Activated effector memory CD4-positive, alpha-beta T cell treated with anti-CD3 and anti-CD28 coated beads, Interleukin-2, amount 50 U/mL, for 16 hours (primary cell): ENCODE measurements around the gene ROCK2.

Experiments used
- DNase-seq: peaks from one replicate; pipeline ENCODE4 v3.0.0-alpha.2; 2020

ROCK2 gene

GRCh38 chr2:11366326-11366741 lies 21.9 kb upstream of the ROCK2 start:
- DNase-seq = no peak

- no peak for DNase-seq
Measured at GRCh38 chr2:11365096-11365879, 20.9 kb upstream of the ROCK2 start.

GRCh38 chr2:11364565-11364887 lies 20.1 kb upstream of the ROCK2 start:
- DNase-seq = no peak

GRCh38 chr2:11363868-11364564 lies 19.6 kb upstream of the ROCK2 start:
- DNase-seq = no peak

GRCh38 chr2:11359865-11360264 lies 15.4 kb upstream of the ROCK2 start:
- DNase-seq = no peak

- DNase-seq = no peak
Measured at GRCh38 chr2:11357428-11357972, 13.1 kb upstream of the ROCK2 start.

- DNase-seq = no peak
Measured at GRCh38 chr2:11356764-11357163, 12.3 kb upstream of the ROCK2 start.

- no peak for DNase-seq
Measured at GRCh38 chr2:11355194-11356053, 11.0 kb upstream of the ROCK2 start.

GRCh38 chr2:11354363-11355154 lies 10.1 kb upstream of the ROCK2 start:
- no peak for DNase-seq

- no peak for DNase-seq
Measured at GRCh38 chr2:11352781-11353537, 8.5 kb upstream of the ROCK2 start.

GRCh38 chr2:11348209-11348749 lies 3.8 kb upstream of the ROCK2 start:
- DNase-seq = no peak

- DNase-seq = no peak
Measured at GRCh38 chr2:11347403-11347959, 3.0 kb upstream of the ROCK2 start.

GRCh38 chr2:11346023-11346482 lies 1.6 kb upstream of the ROCK2 start:
- no peak for DNase-seq

GRCh38 chr2:11344956-11345677 lies 681 bp upstream of the ROCK2 start:
- DNase-seq = no peak

- peak; percentile 74 for DNase-seq
Measured at GRCh38 chr2:11343650-11344341, 640 bp downstream of the ROCK2 start.

- no peak for DNase-seq
Measured at GRCh38 chr2:11343368-11343649, 1.1 kb downstream of the ROCK2 start.

GRCh38 chr2:11342551-11343367 lies 1.7 kb downstream of the ROCK2 start:
- DNase-seq = no peak

GRCh38 chr2:11340717-11341116 lies 3.7 kb downstream of the ROCK2 start:
- no peak for DNase-seq

GRCh38 chr2:11339508-11340083 lies 4.8 kb downstream of the ROCK2 start:
- DNase-seq = no peak
